Stimulated activated CD8-positive, alpha-beta memory T cell treated with anti-CD3 and anti-CD28 coated beads, Interleukin-12 subunit alpha, Interleukin-12 subunit beta, amount 100 ng/mL, for 4 hours (primary cell): ENCODE data around the gene SDE2.
A peak's percentile ranks its signal among the peaks of the same experiment; 100 is the strongest.
"Not testable (repeated sequence)": the region's sequence is repeated elsewhere in the genome, so short reads cannot be mapped to it uniquely, and the experiment has no call there.

ENCODE experiments used
- DNase-seq: peaks from one replicate; pipeline ENCODE4 v3.0.0-alpha.2; 2020; ENCODE audit warnings: low read depth

SDE2 gene

DNA sequence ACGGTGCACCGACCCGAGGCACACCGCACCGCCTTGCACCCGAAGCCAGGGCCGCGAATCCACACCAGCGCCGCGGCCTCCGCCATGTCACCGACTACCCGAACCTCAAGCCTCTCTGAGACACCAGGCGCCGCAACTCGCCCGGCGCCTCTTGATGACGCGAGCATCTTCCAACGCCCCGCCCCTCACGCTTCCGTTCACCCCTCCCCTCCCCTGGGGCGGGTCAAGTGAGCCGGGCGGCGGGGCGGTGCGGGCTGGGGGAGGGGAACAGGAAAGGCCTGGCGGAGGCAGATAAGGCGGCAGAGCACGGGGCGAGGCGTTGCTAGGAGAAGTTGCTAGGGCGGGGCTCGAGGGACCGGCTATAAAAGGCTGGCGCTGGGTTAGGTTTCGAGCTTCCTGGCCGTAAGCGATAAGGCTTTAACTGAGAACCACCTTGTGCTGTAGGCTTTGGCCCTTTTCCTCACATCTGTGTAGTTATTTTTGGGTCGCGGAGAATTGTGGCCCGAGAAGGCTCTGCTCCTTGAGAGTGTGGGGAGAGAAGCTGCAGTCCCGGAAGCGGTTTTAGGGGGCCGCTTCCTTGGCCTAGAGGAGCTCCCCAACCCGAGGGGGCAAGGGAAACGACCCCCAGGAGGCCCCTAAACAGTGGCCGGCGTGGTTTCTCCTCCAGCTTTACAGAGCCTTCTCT is at the start of gene SDE2:
TSS of gene SDE2 (minus strand) at position 117 of the 685 bp plus-strand sequence. CDS start at position 86, 31 bp downstream.
- peak; percentile 99 for DNase-seq

DNA sequence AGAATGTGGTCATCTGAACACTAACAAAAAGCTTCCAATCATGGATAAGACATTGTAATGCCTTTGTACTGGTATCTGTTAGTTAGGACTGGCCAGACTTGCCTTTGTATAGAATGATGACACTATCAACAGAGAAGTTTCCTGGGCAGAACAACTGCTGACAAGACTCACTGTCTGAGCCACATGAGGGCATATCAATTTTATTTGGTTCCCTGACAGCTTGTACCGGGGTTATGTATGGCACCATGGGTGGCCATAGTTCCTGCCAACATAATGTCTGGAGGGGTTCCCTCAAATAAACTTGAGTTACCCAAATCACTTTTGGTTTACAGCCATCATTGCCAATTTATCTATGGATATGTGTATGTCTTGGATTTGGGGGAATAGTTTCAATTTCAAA is 49.7 kb upstream of the SDE2 start:
- no peak for DNase-seq

DNA sequence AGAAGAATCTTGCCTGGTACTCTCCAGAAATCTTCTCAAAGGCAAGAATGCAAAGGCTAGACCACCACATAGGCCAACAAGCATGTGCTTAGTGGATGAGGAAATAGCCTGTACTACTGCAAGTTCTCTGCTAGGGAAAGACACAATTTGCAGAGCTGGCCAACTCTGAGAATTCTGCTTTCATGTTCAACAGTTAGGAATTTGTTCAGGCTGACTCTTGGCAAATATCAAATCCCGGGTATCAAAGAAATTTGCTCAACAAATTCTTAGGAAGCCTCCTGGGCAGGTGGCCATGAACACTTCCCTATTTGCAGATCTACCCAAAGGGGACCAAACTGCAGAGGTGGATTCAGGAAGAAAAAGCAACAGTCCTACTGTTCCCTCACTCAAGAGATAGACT is 48.4 kb upstream of the SDE2 start:
- no peak for DNase-seq

DNA sequence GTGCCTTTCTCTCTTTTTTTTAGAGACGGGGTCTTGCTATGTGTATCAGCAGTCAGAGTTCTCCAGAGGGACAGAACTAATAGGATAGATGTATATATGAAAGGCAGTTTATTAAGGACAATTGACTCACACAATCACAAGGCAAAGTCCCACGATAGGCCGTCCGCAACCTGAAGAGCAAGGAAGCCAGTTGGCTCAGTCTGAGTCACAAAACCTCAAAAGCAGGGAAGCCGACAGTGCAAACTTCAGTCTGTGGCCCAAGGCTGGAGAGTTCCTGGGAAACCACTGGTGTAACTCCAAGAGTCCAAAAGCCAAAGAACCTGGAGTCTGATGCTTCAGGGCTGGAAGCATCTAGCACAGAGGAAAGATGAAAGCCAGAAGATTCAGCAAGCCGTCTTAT is 47.1 kb upstream of the SDE2 start:
- no peak for DNase-seq

DNA sequence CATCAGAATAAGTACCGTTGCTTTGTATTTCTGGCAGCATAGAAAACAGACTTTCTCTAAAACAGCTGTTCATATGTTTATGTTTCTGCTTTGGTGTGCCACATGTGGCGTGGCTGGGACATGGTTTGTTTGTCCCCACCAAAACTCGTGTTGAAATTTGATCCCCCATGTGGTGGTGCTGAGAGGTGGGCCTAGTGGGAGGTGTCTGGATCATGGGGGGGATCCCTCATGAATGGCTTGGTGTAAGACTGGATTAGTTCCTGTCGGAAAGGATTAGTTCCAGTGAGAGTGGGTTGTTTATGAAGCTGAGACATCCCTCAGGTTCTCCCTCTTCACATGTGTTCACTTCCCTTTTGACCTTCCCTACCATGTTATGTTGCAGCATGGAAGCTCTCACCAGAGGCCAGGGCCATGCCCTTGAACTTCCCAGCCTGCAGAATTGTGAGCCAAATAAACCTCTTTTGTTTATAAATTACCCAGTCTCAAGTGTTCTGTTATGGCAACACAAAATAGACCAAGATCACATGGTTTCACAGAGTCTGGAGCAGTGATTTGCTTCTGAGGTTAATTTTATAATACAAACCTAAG is 45.5 kb upstream of the SDE2 start:
- DNase-seq: no peak

DNA sequence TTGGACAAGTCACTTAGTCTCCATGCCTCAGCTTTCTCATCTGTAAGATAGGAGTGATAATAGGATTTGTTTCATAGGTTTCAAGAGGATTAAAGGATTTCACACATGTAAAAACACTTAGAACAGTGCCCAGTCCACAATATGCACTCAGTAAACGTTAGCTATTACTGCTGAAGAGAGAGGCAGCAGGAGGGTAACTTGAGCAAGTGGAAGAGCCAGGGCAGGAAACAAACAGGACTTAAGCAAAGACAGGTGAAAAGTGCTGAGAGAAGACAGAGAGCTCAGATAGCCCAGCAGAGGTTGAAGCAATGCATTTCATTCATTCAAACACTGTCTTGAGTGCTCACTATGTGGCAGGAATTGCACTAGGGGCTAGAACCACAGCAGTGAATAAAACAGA is 42.3 kb upstream of the SDE2 start:
- DNase-seq: no peak

DNA sequence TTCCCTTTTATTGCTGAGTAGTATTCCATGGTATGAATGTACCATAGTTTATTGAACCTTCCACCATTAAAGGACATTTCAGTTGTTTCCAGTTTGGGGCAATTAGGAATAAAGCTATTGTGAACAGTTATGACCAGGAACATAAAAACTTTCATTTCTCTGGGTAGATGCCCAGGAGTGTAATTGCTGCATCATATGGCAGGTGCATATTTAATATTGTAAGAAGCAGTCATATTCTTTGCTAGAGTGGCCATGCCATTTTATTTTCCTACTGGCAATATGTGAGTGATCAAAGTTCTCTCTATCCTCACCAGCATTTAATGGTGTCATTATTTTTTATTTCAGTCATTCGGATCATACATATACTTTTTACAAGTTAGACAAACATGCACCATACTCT is 39.5 kb upstream of the SDE2 start:
- no peak for DNase-seq

DNA sequence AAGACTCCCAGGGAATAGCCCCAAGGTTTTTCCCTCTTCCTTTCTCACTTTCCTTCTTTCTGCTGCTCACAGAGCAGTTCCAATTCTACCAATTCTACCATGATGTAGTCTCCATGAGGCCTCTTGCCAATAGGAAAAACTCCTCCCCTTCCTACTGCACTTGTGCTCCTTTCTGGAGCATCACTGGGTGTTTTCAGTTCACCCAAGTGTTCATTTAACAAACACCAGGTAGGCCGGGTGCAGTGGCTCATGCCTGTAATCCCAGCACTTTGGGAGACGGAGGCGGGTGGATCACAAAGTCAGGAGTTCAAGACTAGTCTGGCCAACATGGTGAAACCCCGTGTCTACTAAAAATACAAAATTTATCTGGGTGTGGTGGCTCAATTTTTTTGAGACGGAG is 36.8 kb upstream of the SDE2 start:
- no peak for DNase-seq

DNA sequence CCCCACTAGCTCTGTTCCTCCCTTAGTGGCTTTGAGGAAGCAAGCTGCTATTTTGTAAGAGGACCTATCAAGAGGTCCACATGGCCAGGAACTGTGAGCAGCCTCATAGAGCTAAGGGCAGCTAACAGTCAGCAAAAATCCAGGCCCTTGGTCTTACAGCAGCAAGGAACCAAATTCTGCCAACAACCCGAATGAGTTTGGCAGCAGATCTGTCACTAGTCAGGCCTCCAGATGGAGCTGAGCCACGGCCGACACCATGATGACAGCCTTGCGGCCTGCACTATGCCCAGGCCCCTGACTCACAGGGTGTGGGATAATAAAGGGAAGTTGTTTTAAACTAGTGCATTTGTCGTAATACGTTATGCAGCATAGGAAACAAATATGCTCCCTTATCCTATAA is 35.3 kb upstream of the SDE2 start:
- no peak for DNase-seq

DNA sequence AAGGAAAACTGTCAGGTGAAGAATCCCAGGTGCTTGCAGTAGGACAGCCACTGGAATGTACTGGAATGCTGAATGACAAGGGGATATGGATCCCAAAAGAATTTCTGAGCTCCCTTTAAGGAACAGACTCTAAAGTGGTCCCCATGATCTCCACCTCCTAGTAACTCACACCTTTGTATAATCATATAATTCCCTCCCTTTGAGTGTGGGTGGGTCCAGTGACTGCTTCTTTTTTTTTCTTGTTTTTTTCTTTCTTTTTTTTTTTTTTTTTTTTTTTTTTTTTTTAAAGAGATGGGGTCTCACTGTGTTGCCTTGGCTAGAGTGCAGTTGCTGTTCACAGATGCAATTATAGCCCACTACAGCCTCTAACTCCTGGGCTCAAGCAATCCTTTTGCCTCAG is 34.8 kb upstream of the SDE2 start:
- DNase-seq: no peak

DNA sequence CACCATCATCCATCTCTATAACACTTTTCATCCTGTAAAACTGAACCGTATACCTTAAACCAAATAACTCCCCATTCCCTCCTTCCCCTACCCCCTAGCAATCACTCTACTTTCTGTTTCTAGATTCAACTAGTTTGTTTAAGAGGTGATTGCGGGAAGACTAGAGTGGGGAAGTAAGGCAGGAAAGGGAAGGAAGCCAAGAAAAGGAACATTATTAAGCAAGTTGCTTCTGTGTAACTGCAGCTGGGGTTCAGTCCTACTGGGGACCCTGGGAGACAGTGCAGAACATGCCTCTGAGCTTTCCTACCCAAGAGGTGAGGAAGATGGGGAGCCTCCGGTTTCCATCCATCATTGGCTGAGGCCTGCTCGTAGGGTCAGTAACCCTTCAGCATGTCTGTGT is 34.4 kb upstream of the SDE2 start:
- DNase-seq: no peak

DNA sequence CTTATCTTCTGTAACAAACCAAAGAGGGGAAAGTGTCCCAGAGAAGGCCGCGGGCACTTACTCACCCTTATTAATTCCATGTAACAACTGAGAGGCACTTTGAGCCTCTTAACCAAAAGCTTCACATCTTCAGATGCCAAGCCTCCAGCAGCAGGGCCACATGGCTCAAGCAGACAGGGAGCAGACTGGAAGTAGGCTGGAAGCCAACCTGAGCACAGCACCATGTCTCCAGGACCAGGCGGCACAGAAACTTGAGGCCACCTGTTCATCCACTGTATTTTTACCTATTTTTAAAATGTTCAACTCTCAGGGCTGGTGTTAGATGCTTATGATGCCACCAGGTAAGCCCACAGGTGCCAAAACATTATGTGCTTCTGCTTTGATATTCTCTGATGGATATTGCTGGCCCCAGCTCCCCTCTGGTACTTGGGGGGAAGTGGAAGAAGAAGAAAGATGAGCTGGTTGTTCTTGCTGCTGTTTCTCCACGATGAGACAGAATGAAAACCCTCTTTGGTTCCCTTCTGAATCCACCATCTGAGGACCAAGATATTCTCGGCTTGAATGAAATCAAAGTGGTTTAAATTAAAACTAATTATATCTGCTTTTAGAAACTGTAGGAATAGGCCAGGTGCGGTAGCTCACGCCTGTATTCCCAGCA is 30.6 kb upstream of the SDE2 start:
- DNase-seq: no peak

DNA sequence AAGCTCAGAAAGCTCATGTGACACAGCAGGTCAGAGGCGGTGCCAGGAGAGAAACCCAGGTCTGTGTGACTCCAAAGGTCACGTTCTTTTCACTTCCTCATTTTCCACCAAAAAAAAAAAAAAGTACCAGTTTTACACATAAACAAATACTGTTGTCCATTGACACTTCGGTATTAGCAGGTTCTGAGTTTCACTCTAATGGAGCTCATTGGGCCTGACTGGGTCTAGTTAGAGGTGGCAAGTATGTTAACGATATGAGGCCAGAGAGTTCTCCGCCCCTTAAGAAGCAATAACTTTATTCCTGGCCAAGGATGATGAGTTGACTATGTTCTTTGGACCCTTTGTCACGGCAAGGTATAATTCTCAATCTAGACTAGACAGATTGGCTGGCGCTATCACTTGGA is 30.0 kb upstream of the SDE2 start:
- DNase-seq: no peak

DNA sequence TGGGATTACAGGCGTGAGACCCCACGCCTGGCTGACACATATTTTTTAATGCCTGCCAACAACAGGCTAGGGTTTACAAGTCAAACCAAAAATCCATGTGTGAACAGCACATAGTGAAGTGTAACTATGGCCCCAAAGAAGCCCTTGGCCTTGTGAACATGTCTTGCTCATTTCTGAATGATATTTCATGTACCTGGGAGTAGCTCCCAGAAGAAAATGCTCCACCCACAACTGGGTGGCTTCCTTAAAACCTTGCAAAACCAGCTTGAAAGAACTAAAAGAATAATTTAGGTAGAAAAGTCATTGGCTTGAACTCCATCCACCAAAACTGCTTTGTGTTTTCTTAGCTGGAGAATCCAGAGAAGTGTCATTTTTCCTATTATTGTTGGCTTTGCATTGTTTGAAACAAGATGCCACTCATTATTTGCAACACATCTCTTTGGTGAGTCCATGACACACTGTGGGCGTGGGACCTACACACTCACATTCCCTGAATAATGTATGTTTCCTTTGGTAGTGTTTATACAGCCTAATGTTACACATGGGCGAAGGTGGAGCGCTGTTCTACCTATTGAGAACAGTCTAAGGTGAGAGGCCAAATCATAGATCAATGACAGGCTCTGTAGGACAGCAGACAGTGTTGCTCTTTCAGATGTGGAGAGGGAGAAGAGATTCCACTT is 28.5 kb upstream of the SDE2 start:
- DNase-seq: no peak

DNA sequence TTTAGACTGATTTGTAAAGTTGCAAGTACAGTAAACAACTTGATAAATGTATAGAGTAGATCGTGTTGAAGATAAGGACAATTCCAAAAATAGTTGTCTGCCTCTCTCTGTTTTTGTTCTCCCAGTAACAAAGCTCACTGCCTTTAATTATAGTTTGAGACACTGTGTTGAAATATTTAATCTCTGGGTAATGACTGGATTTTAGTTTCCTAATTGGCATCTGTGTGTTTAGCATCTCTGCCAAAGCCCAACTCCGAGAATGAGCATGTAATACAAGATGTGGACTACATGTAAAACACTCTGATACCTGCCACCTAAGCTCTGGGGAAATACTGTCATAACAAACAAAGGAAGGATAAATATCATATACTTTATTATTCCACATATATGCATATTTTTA is 27.7 kb upstream of the SDE2 start:
- no peak for DNase-seq

DNA sequence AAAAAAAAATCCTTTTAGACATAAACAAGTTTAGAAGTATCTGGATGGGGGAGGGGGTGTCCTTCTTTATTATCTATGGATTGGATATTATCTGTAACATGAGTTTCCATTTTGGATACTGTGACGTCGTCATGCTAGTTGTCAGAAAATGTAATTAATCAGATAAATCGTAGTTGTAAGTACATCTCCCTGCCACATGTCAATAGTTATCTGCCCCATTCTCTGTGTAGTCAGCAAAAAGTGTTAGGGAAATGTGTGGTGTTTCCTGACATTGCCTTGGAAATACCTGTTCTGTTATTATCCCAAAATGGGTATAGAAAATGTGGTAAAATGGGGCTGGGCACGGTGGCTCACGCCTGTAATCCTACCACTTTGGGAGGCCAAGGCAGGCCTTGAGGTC is 24.6 kb upstream of the SDE2 start:
- no peak for DNase-seq

DNA sequence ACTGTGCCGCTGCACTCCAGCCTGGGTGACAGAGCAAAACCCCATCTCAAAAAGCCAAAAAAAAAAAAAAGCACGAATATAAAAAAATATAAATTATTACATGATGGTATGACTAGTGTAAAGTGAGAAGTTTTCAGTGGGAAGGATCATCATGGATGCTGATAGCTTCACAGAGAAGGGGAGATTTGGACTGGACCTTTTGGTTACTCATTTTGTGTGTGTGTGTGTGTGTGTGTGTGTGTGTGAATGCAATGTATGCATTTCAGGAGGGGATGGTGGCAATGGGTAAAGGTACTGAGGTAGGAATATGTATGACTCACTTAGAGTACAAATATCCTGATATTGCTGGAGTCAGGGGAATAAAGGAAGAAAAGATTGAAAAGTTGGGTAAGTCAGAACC is 22.7 kb upstream of the SDE2 start:
- DNase-seq: no peak

DNA sequence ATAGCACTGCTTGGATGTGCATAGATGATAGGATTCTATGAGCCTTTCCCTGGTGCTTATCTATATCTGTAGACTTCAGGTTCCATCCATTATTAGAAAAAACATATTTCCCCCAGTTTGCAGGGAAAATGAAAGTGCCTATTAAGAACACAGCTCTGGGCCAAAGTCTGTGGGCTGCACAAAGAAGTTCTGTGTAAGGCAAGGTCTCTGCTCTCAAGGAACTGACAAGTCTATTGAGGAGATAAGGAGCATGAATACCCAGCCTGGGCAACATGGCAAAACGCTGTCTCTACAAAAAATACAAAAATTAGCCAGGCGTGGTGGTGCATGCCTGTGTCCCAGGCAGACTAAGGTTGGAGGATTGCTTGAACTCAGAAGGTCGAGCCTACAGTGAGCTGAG is 22.3 kb upstream of the SDE2 start:
- no peak for DNase-seq

DNA sequence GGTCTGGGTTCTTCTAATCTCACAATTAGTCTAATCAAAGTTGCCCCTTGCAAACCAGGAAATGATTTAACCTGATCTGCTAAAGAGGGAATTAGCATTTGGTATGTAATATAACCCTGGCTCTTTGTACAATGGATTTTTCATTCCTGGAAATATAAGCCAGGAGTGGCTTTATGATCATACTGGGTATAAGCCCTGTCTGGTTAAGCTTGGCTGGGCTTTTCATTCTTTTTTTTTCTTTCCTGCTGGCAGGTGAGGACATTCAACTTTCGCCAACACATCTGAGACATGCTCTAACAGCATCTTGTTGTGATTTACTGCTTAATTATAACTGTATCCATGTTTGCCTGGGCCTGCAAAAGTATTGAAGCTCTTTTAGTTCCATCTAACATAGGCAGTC is 20.4 kb upstream of the SDE2 start:
- no peak for DNase-seq

DNA sequence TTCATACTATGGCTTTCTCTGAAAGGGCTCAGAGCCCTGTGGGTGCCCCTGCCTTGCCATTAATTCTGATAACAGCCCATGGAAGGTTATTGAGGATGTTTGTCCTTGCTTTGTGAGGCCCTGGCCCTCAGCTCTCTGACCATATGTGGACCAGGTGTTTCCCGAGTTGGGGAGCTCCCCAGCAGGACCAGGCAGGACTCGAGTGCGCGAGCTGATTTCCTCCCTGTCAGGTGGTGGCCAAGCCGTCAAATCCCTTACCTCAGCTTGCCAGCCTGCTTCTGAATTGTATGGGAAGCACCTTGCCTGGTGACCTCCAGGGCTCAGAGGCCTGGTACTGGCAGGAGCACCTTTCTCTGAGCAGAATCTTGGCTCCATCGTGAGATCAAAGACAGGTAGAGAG is 17.9 kb upstream of the SDE2 start:
- DNase-seq: no peak

DNA sequence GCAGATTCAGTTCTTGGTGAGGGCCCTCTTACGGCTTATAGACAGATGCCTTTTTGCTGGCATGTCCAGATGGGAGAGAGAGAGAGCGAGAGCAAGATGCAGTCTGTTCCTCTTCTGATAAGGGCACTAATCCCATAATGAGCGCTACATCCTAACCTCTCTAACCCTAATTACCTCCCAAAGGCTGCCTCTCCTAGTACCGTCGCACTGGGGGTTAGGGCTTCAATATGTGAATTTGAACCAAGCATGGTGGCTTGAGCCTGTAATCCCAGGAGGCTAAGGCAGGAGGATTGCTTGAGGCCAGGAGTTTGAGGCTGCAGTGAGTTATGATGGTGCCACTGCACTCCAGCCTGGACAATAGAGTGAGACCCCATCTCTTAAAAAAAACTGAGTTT is 10.5 kb upstream of the SDE2 start:
- no peak for DNase-seq

DNA sequence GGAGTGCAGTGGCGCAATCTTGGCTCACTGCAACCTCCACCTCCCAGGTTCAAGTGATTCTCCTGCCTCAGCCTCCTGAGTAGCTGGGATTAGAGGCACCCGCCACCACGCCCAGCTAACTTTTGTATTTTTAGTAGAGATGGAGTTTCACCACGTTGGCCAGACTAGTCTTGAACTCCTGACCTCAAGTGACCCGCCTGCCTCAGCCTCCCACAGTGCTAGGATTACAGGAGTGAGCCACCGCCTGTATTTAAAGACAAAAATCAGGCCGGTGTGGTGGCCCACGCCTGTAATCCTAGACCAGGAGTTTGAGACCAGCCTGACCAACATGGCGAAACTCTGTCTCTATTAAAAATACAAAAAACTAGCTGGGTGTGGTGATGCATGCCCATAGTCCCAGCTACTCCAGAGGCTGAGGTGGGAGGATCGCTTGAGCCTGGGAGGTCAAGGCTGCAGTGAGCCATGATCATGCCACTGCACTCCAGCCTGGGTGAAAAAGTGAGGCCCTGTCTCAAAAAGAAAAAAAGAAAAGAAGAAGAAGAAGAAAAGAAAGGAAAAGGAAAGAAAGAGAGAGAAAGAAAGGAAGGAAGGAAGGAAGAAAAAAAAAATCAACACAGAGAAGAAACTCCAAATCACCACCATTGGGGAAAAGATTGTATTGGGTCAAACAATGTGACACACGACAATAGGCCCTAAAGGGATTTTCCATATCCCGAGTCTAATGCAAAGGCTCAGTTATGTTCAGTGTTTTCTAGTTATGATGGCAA is 8.2 kb upstream of the SDE2 start:
- DNase-seq: not testable (repeated sequence)
